ENCODE results near the gene FUT7.

DNA sequence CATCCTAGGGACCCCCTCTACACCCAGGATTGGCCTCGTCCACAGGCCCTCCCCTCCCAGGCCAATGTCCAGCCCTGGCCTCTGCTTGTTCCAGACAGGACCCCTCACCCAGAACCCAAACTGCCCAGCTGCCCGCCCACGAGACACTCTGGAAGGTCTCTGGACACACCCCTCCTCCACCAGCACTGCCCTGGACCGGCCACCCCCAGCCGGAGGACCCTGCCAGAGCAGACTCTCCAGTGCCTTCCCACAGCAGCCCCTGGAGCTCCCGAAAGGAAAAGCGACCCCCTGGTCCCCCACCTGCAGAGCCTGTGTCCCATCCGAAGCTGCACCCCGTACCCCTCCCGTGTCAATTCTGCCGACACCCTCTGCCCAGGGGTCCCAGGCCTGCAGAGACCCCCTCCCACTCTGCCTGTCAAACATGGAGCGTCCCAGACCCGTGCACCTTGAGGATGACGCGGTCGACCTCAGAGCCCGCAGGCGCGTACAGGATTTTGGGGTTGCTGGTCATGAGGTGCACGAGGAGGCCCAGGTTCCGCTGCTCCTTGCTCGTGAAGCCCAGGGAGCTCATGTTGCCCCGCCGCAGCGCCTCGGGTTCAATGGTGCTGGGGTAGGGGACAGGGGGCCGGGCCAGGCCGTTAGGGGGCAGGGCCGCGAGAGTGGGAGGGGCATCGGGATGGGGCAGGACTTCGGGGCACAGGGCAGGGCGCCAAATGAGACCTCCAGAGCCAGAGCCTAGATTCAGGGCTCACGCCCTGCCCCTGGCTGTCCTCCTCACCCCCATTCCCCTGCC lies 11.8 kb downstream of the FUT7 start:
- TF ChIP-seq, protein P1, sequence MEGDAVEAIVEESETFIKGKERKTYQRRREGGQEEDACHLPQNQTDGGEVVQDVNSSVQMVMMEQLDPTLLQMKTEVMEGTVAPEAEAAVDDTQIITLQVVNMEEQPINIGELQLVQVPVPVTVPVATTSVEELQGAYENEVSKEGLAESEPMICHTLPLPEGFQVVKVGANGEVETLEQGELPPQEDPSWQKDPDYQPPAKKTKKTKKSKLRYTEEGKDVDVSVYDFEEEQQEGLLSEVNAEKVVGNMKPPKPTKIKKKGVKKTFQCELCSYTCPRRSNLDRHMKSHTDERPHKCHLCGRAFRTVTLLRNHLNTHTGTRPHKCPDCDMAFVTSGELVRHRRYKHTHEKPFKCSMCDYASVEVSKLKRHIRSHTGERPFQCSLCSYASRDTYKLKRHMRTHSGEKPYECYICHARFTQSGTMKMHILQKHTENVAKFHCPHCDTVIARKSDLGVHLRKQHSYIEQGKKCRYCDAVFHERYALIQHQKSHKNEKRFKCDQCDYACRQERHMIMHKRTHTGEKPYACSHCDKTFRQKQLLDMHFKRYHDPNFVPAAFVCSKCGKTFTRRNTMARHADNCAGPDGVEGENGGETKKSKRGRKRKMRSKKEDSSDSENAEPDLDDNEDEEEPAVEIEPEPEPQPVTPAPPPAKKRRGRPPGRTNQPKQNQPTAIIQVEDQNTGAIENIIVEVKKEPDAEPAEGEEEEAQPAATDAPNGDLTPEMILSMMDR (IDR thresholded peaks at IDR 0.05): no peak
- TF ChIP-seq EP300 (IDR thresholded peaks at IDR 0.05) (no peak), POLR2A (IDR thresholded peaks at IDR 0.05) (no peak)

Data from tibial nerve (tissue), 4 donors.